Colonic mucosa (tissue), 4 donors: ENCODE data around the gene TRIP12. TPM values are rescaled to one million over a fixed set of nuclear protein-coding genes. Genes with fewer than 3 reads are reported as not detected.
"Not testable (repeated sequence)": the region's sequence is repeated elsewhere in the genome, so short reads cannot be mapped to it uniquely, and the experiment has no call there.

Experiments used
- DNase-seq: peaks from one replicate; pipeline ENCODE4 v3.0.0-alpha.2; 2020
- H3K27ac ChIP-seq: fragments of 200-600 bp; one replicate; pipeline ENCODE4 v1.8.0; 2021
- H3K27me3 ChIP-seq: fragments of 200-600 bp; one replicate; pipeline ENCODE4 v1.8.0; 2021
- H3K36me3 ChIP-seq: fragments of 200-600 bp; one replicate; pipeline ENCODE4 v1.8.0; 2021
- H3K4me1 ChIP-seq: fragments of 200-600 bp; one replicate; pipeline ENCODE4 v1.8.0; 2021; ENCODE audit warnings: mild to moderate bottlenecking
- H3K4me3 ChIP-seq: fragments of 200-600 bp; one replicate; pipeline ENCODE4 v1.8.0; 2021
- H3K9ac ChIP-seq, 2 donors: one replicate each; pipeline ENCODE4 v1.7.0; 2013; ENCODE audit warnings: control low read depth in 2 of 2, low read depth in 2 of 2, low read length in 2 of 2
- H3K9me3 ChIP-seq: fragments of 200-600 bp; one replicate; pipeline ENCODE4 v1.8.0; 2021
- CTCF ChIP-seq: fragments of 200-600 bp; IDR thresholded peaks from one replicate; pipeline ENCODE4 v1.8.0; 2022; ENCODE audit warnings: antibody characterized with exemption, mild to moderate bottlenecking
- intact Hi-C: fragments of 100-400 bp; cut with DNase I; formaldehyde crosslinking; loops from one replicate; pipeline ENCODE4 v1.14.1; 2022
- total RNA-seq, 2 donors: library from RNA; stranded (reverse); fragmentation: NEBNext Ultra II Directional in 1 of 2; extraction: Animal tissue kit (Norgen Biotek cat#: 25700) in 1 of 2; gene quantifications; one replicate each; pipeline ENCODE4 v1.2.1, GENCODE V29; 2021
- donor health status: healthy.
- donor health status: DM: no; HTN: no; CAD: no.
- donor health status: DM: no; HTN: no; CAD: no.

The TRIP12 gene
- total RNA-seq, 2 donors from 2014 or later = 180 to 209 TPM

- TF ChIP-seq CTCF = no peak
- H3K9ac ChIP-seq = no peak overlapping the region
- no peak overlapping the region for H3K4me3 ChIP-seq
- intact Hi-C loops = no loop called here
- no peak for DNase-seq
- H3K9me3 ChIP-seq = no peaks in the 10 kb centered on the region
- no peaks in the 10 kb centered on the region for H3K4me1 ChIP-seq
- no peaks in the 10 kb centered on the region for H3K27me3 ChIP-seq
- no peak overlapping the region for H3K27ac ChIP-seq
- peaks cover 6% of the 10 kb centered on the region for H3K36me3 ChIP-seq
These were observed 160.1 kb downstream of the TRIP12 start for GRCh38 chr2:229761663-229762062.

GRCh38 chr2:229757462-229757861 is 164.3 kb downstream of the TRIP12 start:
- H3K4me3 ChIP-seq, H3K27me3 ChIP-seq, H3K36me3 ChIP-seq, DNase-seq, intact Hi-C loops, H3K27ac ChIP-seq, H3K9ac ChIP-seq, H3K4me1 ChIP-seq, H3K9me3 ChIP-seq: not testable (repeated sequence)

GRCh38 chr2:229752970-229753729 is 168.7 kb downstream of the TRIP12 start:
- H3K9me3 ChIP-seq = no peaks in the 10 kb centered on the region
- no peaks in the 10 kb centered on the region for H3K4me1 ChIP-seq
- H3K4me3 ChIP-seq = no peak overlapping the region
- H3K9ac ChIP-seq = no peak overlapping the region
- no peak overlapping the region for H3K27ac ChIP-seq
- DNase-seq = no peak
- H3K36me3 ChIP-seq = no peaks in the 10 kb centered on the region
- intact Hi-C loops = no loop called here
- no peaks in the 10 kb centered on the region for H3K27me3 ChIP-seq
- TF ChIP-seq CTCF = no peak

- Histone ChIP-seq H3K27ac (no peak overlapping the region), H3K4me1 (no peaks in the 10 kb centered on the region), H3K9ac (no peak overlapping the region), H3K27me3 (no peaks in the 10 kb centered on the region), H3K36me3 (no peaks in the 10 kb centered on the region), H3K9me3 (no peaks in the 10 kb centered on the region), H3K4me3 (no peak overlapping the region)
- intact Hi-C loops = no loop called here
- no peak for DNase-seq
- no peak for TF ChIP-seq CTCF
These were observed 172.0 kb downstream of the TRIP12 start for GRCh38 chr2:229749779-229750178.

GRCh38 chr2:229748950-229749349 is 172.9 kb downstream of the TRIP12 start:
- Histone ChIP-seq H3K4me1 (no peaks in the 10 kb centered on the region), H3K4me3 (no peak overlapping the region), H3K9ac (no peak overlapping the region), H3K27me3 (no peaks in the 10 kb centered on the region), H3K27ac (no peak overlapping the region), H3K36me3 (no peaks in the 10 kb centered on the region), H3K9me3 (no peaks in the 10 kb centered on the region)
- no peak for TF ChIP-seq CTCF
- intact Hi-C loops = no loop called here
- DNase-seq = no peak

GRCh38 chr2:229742691-229743090 is 179.1 kb downstream of the TRIP12 start:
- DNase-seq, intact Hi-C loops, H3K4me1 ChIP-seq, H3K9me3 ChIP-seq, H3K27me3 ChIP-seq, H3K4me3 ChIP-seq, H3K36me3 ChIP-seq, H3K27ac ChIP-seq, H3K9ac ChIP-seq: not testable (repeated sequence)
